LoVo (cell line): ENCODE measurements around the gene NECAB2.
"Not testable (repeated sequence)": the region's sequence is repeated elsewhere in the genome, so short reads cannot be mapped to it uniquely, and the experiment has no call there.

ENCODE experiments used
- DNase-seq: peaks from one replicate; pipeline ENCODE4 v3.0.0-alpha.2; 2016; ENCODE audit warnings: low spot score

NECAB2 gene

GRCh38 chr16:83936581-83937165, 31.4 kb upstream of the NECAB2 start:
- no peak for DNase-seq

- DNase-seq: no peak
These were observed 30.8 kb upstream of the NECAB2 start for GRCh38 chr16:83937267-83937666.

GRCh38 chr16:83937922-83938885, 29.8 kb upstream of the NECAB2 start:
- DNase-seq: no peak

- no peak for DNase-seq
These were observed 28.7 kb upstream of the NECAB2 start for GRCh38 chr16:83939266-83939855.

GRCh38 chr16:83940119-83940518, 27.9 kb upstream of the NECAB2 start:
- no peak for DNase-seq

GRCh38 chr16:83940630-83941378, 27.2 kb upstream of the NECAB2 start:
- no peak for DNase-seq

- not testable (repeated sequence) for DNase-seq
These were observed 26.5 kb upstream of the NECAB2 start for GRCh38 chr16:83941546-83941945.

GRCh38 chr16:83942074-83942473, 26.0 kb upstream of the NECAB2 start:
- DNase-seq: no peak

- DNase-seq: no peak
These were observed 25.1 kb upstream of the NECAB2 start for GRCh38 chr16:83942815-83943515.

GRCh38 chr16:83943516-83944050, 24.5 kb upstream of the NECAB2 start:
- no peak for DNase-seq

GRCh38 chr16:83945587-83945986, 22.5 kb upstream of the NECAB2 start:
- no peak for DNase-seq

GRCh38 chr16:83946154-83946780, 21.8 kb upstream of the NECAB2 start:
- no peak for DNase-seq

- no peak for DNase-seq
These were observed 21.1 kb upstream of the NECAB2 start for GRCh38 chr16:83946781-83947566.

GRCh38 chr16:83947642-83948234, 20.3 kb upstream of the NECAB2 start:
- no peak for DNase-seq

- DNase-seq: no peak
These were observed 18.9 kb upstream of the NECAB2 start for GRCh38 chr16:83948914-83949723.

- DNase-seq: no peak
These were observed 18.4 kb upstream of the NECAB2 start for GRCh38 chr16:83949724-83950001.

- not testable (repeated sequence) for DNase-seq
These were observed 17.1 kb upstream of the NECAB2 start for GRCh38 chr16:83950862-83951399.

- DNase-seq: no peak
These were observed 16.5 kb upstream of the NECAB2 start for GRCh38 chr16:83951544-83951943.

GRCh38 chr16:83952587-83952939, 15.5 kb upstream of the NECAB2 start:
- DNase-seq: no peak
